ENCODE measurements around the gene SPDYE4.

DNA sequence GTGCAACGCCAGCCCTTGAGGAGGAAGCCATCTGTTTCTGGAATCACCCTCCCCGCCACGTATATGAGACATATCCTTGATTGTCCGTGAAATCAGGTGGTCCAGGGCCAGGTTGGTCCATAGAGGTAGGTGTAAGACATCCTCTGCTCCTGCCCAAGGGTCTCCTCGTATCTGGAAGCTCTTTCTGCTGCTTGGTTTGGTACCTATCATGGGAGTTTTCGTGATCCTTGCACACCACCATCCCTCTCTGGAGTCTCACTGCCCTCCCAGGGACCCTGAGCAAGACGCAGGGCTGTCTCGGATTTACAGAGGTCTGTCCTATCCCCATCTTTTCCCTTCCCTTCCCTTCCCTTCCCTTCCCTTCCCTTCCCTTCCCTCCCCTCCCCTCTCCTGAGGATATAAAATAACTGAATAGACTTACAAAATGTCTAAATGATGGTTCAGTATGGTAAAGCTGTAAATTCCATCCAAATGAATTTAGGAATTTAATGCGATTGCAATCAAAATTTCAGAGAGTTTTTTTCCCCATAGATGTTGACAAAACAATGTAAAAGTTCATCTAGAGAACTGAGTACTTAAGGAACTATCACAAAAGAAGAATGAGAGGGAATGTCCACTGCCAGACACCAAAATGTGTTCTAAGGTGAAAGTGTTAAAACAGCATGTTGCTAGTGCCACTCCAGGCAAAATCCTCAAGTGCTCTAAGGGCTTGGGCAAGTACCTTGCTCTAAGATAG, 11.7 kb downstream of the SPDYE4 start:
- TF ChIP-seq, protein P1, sequence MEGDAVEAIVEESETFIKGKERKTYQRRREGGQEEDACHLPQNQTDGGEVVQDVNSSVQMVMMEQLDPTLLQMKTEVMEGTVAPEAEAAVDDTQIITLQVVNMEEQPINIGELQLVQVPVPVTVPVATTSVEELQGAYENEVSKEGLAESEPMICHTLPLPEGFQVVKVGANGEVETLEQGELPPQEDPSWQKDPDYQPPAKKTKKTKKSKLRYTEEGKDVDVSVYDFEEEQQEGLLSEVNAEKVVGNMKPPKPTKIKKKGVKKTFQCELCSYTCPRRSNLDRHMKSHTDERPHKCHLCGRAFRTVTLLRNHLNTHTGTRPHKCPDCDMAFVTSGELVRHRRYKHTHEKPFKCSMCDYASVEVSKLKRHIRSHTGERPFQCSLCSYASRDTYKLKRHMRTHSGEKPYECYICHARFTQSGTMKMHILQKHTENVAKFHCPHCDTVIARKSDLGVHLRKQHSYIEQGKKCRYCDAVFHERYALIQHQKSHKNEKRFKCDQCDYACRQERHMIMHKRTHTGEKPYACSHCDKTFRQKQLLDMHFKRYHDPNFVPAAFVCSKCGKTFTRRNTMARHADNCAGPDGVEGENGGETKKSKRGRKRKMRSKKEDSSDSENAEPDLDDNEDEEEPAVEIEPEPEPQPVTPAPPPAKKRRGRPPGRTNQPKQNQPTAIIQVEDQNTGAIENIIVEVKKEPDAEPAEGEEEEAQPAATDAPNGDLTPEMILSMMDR (conservative IDR thresholded peaks at IDR 0.05; ENCODE audit: low read length): no peak
- TF ChIP-seq EZH2phosphoT487 (IDR thresholded peaks at IDR 0.05; ENCODE audit: borderline replicate concordance): no peak
